Endothelial cell of umbilical vein (primary cell): Measurements from ENCODE around the gene CUL3. TPM values are rescaled to one million over a fixed set of nuclear protein-coding genes. Genes with fewer than 3 reads are reported as not detected.

Experiments used
- BruUV-seq: library from RNA; stranded (reverse); fragments of 400-500 nt; replicated peaks from 2 replicates; lab custom pipeline; 2021; lab: Mats Ljungman, UMichigan
- CTCF ChIA-PET: fragments of 300-600, 350-600 bp; sonication (Branson Sonifier 250); formaldehyde crosslinking; loops from one replicate; lab custom pipeline; 2021; ENCODE audit warnings: antibody characterized with exemption, inconsistent platforms; lab: Charles Lee
- POLR2A ChIA-PET: fragments of 300-600, 350-600 bp; sonication (Branson Sonifier 250); formaldehyde crosslinking; loops from one replicate; lab custom pipeline; 2021; ENCODE audit warnings: antibody characterized with exemption, inconsistent platforms; lab: Charles Lee
- DNase-seq: peaks from one replicate; pipeline ENCODE4 v3.0.0-alpha.2; 2011; ENCODE audit warnings: low read depth, low spot score
- FAIRE-seq: peaks from 2 replicates; lab custom pipeline; 2011; peaks lifted over from hg19 to GRCh38; lab: Jason Lieb, UNC
- H2AFZ ChIP-seq: 2 replicates; pipeline ENCODE4 v1.6.0; 2012; ENCODE audit warnings: low read depth, low read length, control low read depth, inconsistent platforms
- H3K27ac ChIP-seq: 2 replicates; pipeline ENCODE4 v1.5.1; 2011; ENCODE audit warnings: low read depth, mild to moderate bottlenecking, control low read depth, low read length, moderate library complexity; ENCODE audit not compliant: insufficient read depth
- H3K27me3 ChIP-seq, 2 experiments: 2 replicates each; pipeline versions ENCODE4 v1.6.0 to v1.6.1; 2011; ENCODE audit warnings: low read length in 2 of 2, mixed read lengths in 1 of 2; ENCODE audit not compliant: control insufficient read depth in 2 of 2, insufficient read depth in 2 of 2
- H3K36me3 ChIP-seq, 2 experiments: 2 replicates in 1 of 2; 3 replicates in 1 of 2; pipeline ENCODE4 v1.5.1; 2011; ENCODE audit warnings: low read length in 2 of 2, mild to moderate bottlenecking in 1 of 2, moderate library complexity in 1 of 2; ENCODE audit not compliant: control insufficient read depth in 2 of 2, insufficient read depth in 2 of 2; ENCODE audit errors: extremely low read depth in 1 of 2
- H3K4me1 ChIP-seq: 3 replicates; pipeline ENCODE4 v1.5.1; 2011; ENCODE audit warnings: mild to moderate bottlenecking, low read length; ENCODE audit not compliant: control insufficient read depth, insufficient read depth; ENCODE audit errors: extremely low read depth
- H3K4me2 ChIP-seq: 2 replicates; pipeline ENCODE4 v1.6.1; 2011; ENCODE audit warnings: low read length, control low read depth, mixed read lengths; ENCODE audit not compliant: insufficient read depth
- H3K4me3 ChIP-seq, 3 experiments: fragments of 200-600 bp in 1 of 3; sonication (generic), shearing (Covaris generic) in 1 of 3; replicated peaks in 1 of 3; 2 replicates each; pipeline ENCODE4 v1.5.1; 2011 to 2016; ENCODE audit warnings: control low read depth in 3 of 3, low read length in 3 of 3, mild to moderate bottlenecking in 2 of 3, inconsistent platforms in 1 of 3, low read depth in 1 of 3, moderate library complexity in 1 of 3; ENCODE audit not compliant: insufficient read depth in 1 of 3
- H3K79me2 ChIP-seq: 2 replicates; pipeline ENCODE4 v1.6.0; 2012; ENCODE audit warnings: low read length, inconsistent platforms; ENCODE audit not compliant: control insufficient read depth, insufficient read depth
- H3K9ac ChIP-seq: replicated peaks from 2 replicates; pipeline ENCODE3; 2011; ENCODE audit warnings: low read length, control low read depth; ENCODE audit not compliant: insufficient read depth; ENCODE audit errors: extremely low read depth
- H3K9me1 ChIP-seq: replicated peaks from 3 replicates; pipeline ENCODE4 v1.6.0; 2011; ENCODE audit warnings: mild to moderate bottlenecking, low read length; ENCODE audit not compliant: control insufficient read depth, insufficient read depth; ENCODE audit errors: extremely low read depth
- H3K9me3 ChIP-seq: replicated peaks from 2 replicates; pipeline ENCODE4 v1.5.1; 2012; ENCODE audit warnings: low read length, inconsistent platforms; ENCODE audit not compliant: control insufficient read depth, insufficient read depth
- H4K20me1 ChIP-seq: replicated peaks from 2 replicates; pipeline ENCODE3; 2011; ENCODE audit warnings: mild to moderate bottlenecking, low read length; ENCODE audit not compliant: control insufficient read depth, insufficient read depth; ENCODE audit errors: extremely low read depth
- GATA2 ChIP-seq: IDR thresholded peaks from 2 replicates; pipeline ENCODE4 v1.7.0; 2011; ENCODE audit warnings: low read depth, mild to moderate bottlenecking, moderate library complexity, mixed read lengths, low read length; ENCODE audit not compliant: insufficient read length, insufficient read depth
- POLR2A ChIP-seq: IDR thresholded peaks from 2 replicates; pipeline ENCODE4 v1.6.1; 2012; ENCODE audit warnings: low read depth, mild to moderate bottlenecking, control low read depth, low read length
- POLR2AphosphoS5 ChIP-seq: IDR thresholded peaks from 2 replicates; pipeline ENCODE4 v1.6.1; 2012; ENCODE audit warnings: low read depth, mild to moderate bottlenecking, control low read depth, low read length, moderate library complexity; ENCODE audit not compliant: insufficient read depth
- dilution Hi-C: fragments of 300-500 bp; cut with MboI; formaldehyde crosslinking; loops from one replicate; pipeline ENCODE4 v1.15.0; 2019; ENCODE audit warnings: low sequenced_read_pairs; ENCODE audit not compliant: extremely low pct_ligation_motif_present
- intact Hi-C: fragments of 100-400 bp; cut with micrococcal nuclease; formaldehyde crosslinking; loops from one replicate; pipeline ENCODE4 v1.10.0; 2022
- polyA plus RNA-seq, 4 experiments: library from polyadenylated mRNA; depleted of rRNA in 3 of 4; stranded (reverse) in 3 of 4; unstranded in 1 of 4; fragments of >200 nt; gene quantifications; 2 replicates each; pipeline versions ENCODE4 v1.2.1 to v1.2.3, GENCODE V29; 2011 to 2012; ENCODE audit warnings: missing spikeins in 1 of 4
- total RNA-seq: library from RNA; stranded (reverse); gene quantifications from 2 replicates; pipeline ENCODE4 v1.2.3, GENCODE V29; 2021
- TF ChIP-seq, protein P1 (sequence below), 2 donors: IDR thresholded peaks; 1 replicate in 1 of 2; 2 replicates in 1 of 2; pipeline ENCODE4 v1.5.1; 2011; ENCODE audit warnings: low read length in 2 of 2, mild to moderate bottlenecking in 2 of 2, moderate library complexity in 2 of 2, control low read depth in 1 of 2, inconsistent platforms in 1 of 2, low read depth in 1 of 2; ENCODE audit not compliant: insufficient read depth in 1 of 2; ENCODE audit errors: extremely low read depth in 1 of 2

CUL3 gene
- total and polyA plus RNA-seq, 2 donors (not counting 3 experiments of a cell fraction or from before 2014, with no cell fraction given), result 22.7 to 82.3 TPM

DNA sequence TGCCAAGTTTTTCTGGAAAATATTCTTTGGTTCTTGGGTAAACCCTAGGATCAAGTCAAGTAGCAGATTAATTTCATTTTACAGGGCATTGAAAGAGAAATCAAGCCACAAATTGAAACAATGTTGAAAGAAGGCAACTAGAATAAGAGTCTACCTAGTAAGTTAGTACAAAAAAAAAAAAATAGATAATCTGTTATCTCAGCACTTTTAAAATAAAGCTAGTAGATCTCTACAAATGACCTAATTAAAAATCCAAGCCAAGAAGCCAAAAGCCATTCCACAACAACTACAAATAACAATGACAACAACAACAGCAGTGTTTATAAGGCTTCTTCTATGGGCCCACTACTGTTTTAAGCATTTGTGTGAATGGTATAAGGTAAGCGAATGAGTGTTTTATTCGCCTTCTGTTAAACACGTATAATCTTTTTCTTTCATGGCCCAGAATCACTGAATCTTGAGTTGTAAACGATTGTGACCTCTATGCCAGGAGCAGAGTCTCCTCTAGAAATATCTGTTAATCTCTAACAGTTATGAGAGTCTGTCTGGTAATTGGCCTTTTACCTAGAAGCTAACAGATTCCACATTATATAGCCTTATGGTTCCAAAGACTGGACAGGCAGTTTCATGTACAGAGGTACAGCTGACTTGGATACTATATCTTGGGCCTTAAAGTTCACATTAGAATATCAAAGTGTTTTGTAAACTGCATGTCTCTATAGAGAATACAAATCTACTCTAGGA, 28.6 kb upstream of the CUL3 start:
- H3K27me3 ChIP-seq, result peaks cover 0 to 2% of the 10 kb centered on the region in 2 experiments
- CTCF ChIA-PET, result interaction anchor here (1.0 kb wide), 1 partner anchor 245 kb away, joined by 3 read pairs; no protein-coding TSS in a partner anchor
- H3K9me1 ChIP-seq, result no peaks in the 10 kb centered on the region
- H3K9ac ChIP-seq, result no peak overlapping the region
- H3K4me1 ChIP-seq, result no peaks in the 10 kb centered on the region
- no peaks in the 10 kb centered on the region for H3K9me3 ChIP-seq
- H4K20me1 ChIP-seq, result no peaks in the 10 kb centered on the region
- dilution Hi-C loops (no loop called here), intact Hi-C loops (no loop called here)
- DNase-seq (no peak), FAIRE-seq (no peak)
- no peaks in the 10 kb centered on the region for H3K79me2 ChIP-seq
- H3K27ac ChIP-seq, result no peak overlapping the region
- BruUV-seq, result no TSS peak
- POLR2A ChIA-PET, result no interaction called here
- TF ChIP-seq, protein P1, sequence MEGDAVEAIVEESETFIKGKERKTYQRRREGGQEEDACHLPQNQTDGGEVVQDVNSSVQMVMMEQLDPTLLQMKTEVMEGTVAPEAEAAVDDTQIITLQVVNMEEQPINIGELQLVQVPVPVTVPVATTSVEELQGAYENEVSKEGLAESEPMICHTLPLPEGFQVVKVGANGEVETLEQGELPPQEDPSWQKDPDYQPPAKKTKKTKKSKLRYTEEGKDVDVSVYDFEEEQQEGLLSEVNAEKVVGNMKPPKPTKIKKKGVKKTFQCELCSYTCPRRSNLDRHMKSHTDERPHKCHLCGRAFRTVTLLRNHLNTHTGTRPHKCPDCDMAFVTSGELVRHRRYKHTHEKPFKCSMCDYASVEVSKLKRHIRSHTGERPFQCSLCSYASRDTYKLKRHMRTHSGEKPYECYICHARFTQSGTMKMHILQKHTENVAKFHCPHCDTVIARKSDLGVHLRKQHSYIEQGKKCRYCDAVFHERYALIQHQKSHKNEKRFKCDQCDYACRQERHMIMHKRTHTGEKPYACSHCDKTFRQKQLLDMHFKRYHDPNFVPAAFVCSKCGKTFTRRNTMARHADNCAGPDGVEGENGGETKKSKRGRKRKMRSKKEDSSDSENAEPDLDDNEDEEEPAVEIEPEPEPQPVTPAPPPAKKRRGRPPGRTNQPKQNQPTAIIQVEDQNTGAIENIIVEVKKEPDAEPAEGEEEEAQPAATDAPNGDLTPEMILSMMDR (IDR thresholded peaks at IDR 0.05; ENCODE audit: extremely low read depth in 1 of 2, insufficient read depth in 1 of 2, low read depth in 1 of 2, low read length in 2 of 2), result no peak
- no peak for TF ChIP-seq GATA2
- no peak overlapping the region for H2AFZ ChIP-seq
- no peak overlapping the region for H3K4me3 ChIP-seq
- H3K36me3 ChIP-seq, result no peaks in the 10 kb centered on the region
- H3K4me2 ChIP-seq, result no peak overlapping the region

DNA sequence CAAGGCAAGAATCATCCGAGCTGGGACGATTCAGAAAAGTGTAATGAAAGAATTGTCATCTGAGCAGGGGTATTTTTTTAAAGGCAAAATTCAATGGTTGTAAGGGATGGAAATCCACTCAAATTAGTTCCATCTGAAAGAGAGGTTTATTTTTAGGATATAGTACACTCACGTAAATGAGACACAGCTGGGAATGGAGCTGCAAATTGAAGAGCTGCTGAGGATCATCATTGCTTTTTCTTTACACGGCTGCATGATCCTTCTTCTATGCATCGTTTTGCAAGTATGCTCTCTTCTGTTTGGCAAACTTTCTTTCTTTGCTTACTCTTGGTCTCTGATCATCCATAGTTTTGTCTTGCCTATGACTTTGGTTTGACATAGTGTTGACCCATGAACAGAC, 27.4 kb upstream of the CUL3 start:
- no peak overlapping the region for H3K4me2 ChIP-seq

More for the DNA sequence above, 27.4 kb upstream of the CUL3 start:
- Histone ChIP-seq H3K4me1 (no peaks in the 10 kb centered on the region), H4K20me1 (no peaks in the 10 kb centered on the region), H2AFZ (no peak overlapping the region), H3K9ac (no peak overlapping the region), H3K79me2 (no peaks in the 10 kb centered on the region), H3K9me3 (no peaks in the 10 kb centered on the region), H3K27me3 (peaks cover 0 to 2% of the 10 kb centered on the region in 2 experiments), H3K9me1 (no peaks in the 10 kb centered on the region), H3K4me3 (no peak overlapping the region), H3K27ac (no peak overlapping the region), H3K36me3 (no peaks in the 10 kb centered on the region)
- TF ChIP-seq POLR2AphosphoS5 (no peak), POLR2A (no peak)
- dilution Hi-C loops, result no loop called here
- CTCF ChIA-PET, result no interaction called here
- intact Hi-C loops, result no loop called here
- FAIRE-seq, result no peak
- BruUV-seq, result no TSS peak
- POLR2A ChIA-PET, result no interaction called here
- no peak for DNase-seq
